T-cell (primary cell): ENCODE results near the gene PQBP1. TPM values are rescaled to one million over a fixed set of nuclear protein-coding genes. Genes with fewer than 3 reads are reported as not detected.

ENCODE experiments used
- ATAC-seq, 4 experiments: fragments of 200-7000 bp in 3 of 4; fragments of 150-1000 bp in 1 of 4; cut with Tn5 transposase; replicated peaks in 1 of 4; 1 replicate in 3 of 4; 2 replicates in 1 of 4; pipeline ENCODE4 v1.10.0; 2021; ENCODE audit warnings: moderate library complexity in 3 of 4, mild to moderate bottlenecking in 2 of 4, moderate number of reproducible peaks in 1 of 4
- CTCF ChIA-PET, 2 donors: fragments of 300-600 bp; sonication (Branson Sonifier 250); formaldehyde crosslinking; loops; one replicate each; lab custom pipeline; 2022; ENCODE audit warnings: antibody characterized with exemption in 2 of 2; lab: Charles Lee
- POLR2A ChIA-PET, 2 donors: fragments of 300-600 bp; sonication (Branson Sonifier 250); formaldehyde crosslinking; loops; one replicate each; lab custom pipeline; 2022; ENCODE audit warnings: antibody characterized with exemption in 2 of 2; lab: Charles Lee
- DNase-seq, 35 experiments: peaks; one replicate each; pipeline versions ENCODE4 v3.0.0 to v3.0.0-alpha.2; 2013 to 2023
- H3K27ac ChIP-seq: one replicate; pipeline ENCODE4 v1.5.1; 2013; ENCODE audit warnings: low read length
- H3K27me3 ChIP-seq, 2 experiments: replicated peaks in 1 of 2; 1 replicate in 1 of 2; 2 replicates in 1 of 2; pipeline versions ENCODE4 v1.6.1 to v1.7.0; 2013; ENCODE audit warnings: low read length in 1 of 2, mixed read lengths in 1 of 2; ENCODE audit not compliant: control insufficient read depth in 2 of 2, insufficient read depth in 2 of 2; ENCODE audit errors: extremely low read depth in 1 of 2
- H3K36me3 ChIP-seq, 2 donors: 1 replicate in 1 of 2; 2 replicates in 1 of 2; pipeline versions ENCODE4 v1.6.1 to v1.7.0; 2013; ENCODE audit warnings: low read length in 1 of 2; ENCODE audit not compliant: control insufficient read depth in 2 of 2, insufficient read depth in 1 of 2; ENCODE audit errors: extremely low read depth in 1 of 2
- H3K4me1 ChIP-seq, 2 experiments: 1 replicate in 1 of 2; 2 replicates in 1 of 2; pipeline versions ENCODE4 v1.6.1 to v1.7.0; 2013; ENCODE audit warnings: low read length in 2 of 2, mixed read lengths in 1 of 2; ENCODE audit not compliant: insufficient read depth in 2 of 2, control insufficient read depth in 1 of 2; ENCODE audit errors: extremely low read depth in 1 of 2
- H3K4me3 ChIP-seq, 2 donors: 1 replicate in 1 of 2; 2 replicates in 1 of 2; pipeline versions ENCODE4 v1.5.1 to v1.7.0; 2013; ENCODE audit warnings: mild to moderate bottlenecking in 2 of 2, low read length in 1 of 2, moderate library complexity in 1 of 2; ENCODE audit not compliant: control insufficient read depth in 1 of 2; ENCODE audit errors: extremely low read depth in 1 of 2
- H3K9me3 ChIP-seq: 2 replicates; pipeline ENCODE4 v1.7.0; 2013
- H3K27ac Mint-ChIP-seq, 2 donors: one replicate each; pipeline ENCODE4 v1.8.0; 2020 to 2021; ENCODE audit warnings: mild to moderate bottlenecking in 2 of 2, mixed read lengths in 2 of 2
- H3K27me3 Mint-ChIP-seq, 2 donors: one replicate each; pipeline ENCODE4 v1.8.0; 2021 to 2022; ENCODE audit warnings: mixed read lengths in 2 of 2
- H3K36me3 Mint-ChIP-seq: one replicate; pipeline ENCODE4 v1.8.0; 2021; ENCODE audit warnings: mixed read lengths
- H3K4me1 Mint-ChIP-seq, 3 donors: one replicate each; pipeline ENCODE4 v1.8.0; 2020 to 2022; ENCODE audit warnings: mixed read lengths in 3 of 3, mild to moderate bottlenecking in 1 of 3
- H3K4me3 Mint-ChIP-seq, 3 donors: one replicate each; pipeline ENCODE4 v1.8.0; 2020 to 2022; ENCODE audit warnings: mild to moderate bottlenecking in 3 of 3, mixed read lengths in 3 of 3, moderate library complexity in 3 of 3
- H3K9me3 Mint-ChIP-seq, 3 donors: one replicate each; pipeline ENCODE4 v1.8.0; 2020 to 2022; ENCODE audit warnings: mixed read lengths in 3 of 3
- WGBS: methylation state at CpG from one replicate; pipeline ENCODE4 v1.1.5; 2013; ENCODE audit warnings: missing lambda C conversion rate; ENCODE audit not compliant: insufficient coverage; 5-methylcytosine and 5-hydroxymethylcytosine counted together
- total RNA-seq, 35 experiments: library from RNA in 6 of 35; stranded (reverse) in 6 of 35; fragments of 120-200 nt in 1 of 35; gene quantifications; one replicate each; pipeline versions ENCODE4 v1.2.1 to v1.2.4 and lab custom pipeline; 2013 to 2026

PQBP1 gene
- total RNA-seq, 5 donors from 2014 or later (not counting 1 experiment from before 2014, with no cell fraction given), result 62.5 to 79.5 (median 73.9) TPM

- Histone ChIP-seq H3K4me3 (no peak overlapping the region), H3K9me3 (no peaks in the 10 kb centered on the region), H3K4me1 (peaks cover 0 to 12% of the 10 kb centered on the region in 2 experiments), H3K27ac (no peak overlapping the region), H3K36me3 (peaks cover 6 to 40% of the 10 kb centered on the region in 2 donors), H3K27me3 (no peaks in the 10 kb centered on the region)
- Mint-ChIP-seq H3K36me3 (peaks cover 8% of the 10 kb centered on the region), H3K27me3 (no peaks in the 10 kb centered on the region), H3K4me3 (no peak overlapping the region), H3K27ac (no peak overlapping the region), H3K9me3 (no peaks in the 10 kb centered on the region), H3K4me1 (peaks cover 0 to 9% (median 3%) of the 10 kb centered on the region in 3 donors)
- WGBS, result no CpG with 5 or more reads among the region's 6 CpGs
- ChIA-PET POLR2A (interaction anchor here (0.6 to 1.4 kb wide), 4 partner anchors 26 to 177 kb away, joined by 3 to 6 read pairs (median 4); no protein-coding TSS in a partner anchor), CTCF (no interaction called here)
- DNase-seq (no peak), ATAC-seq (no peak)
These were observed 5.6 kb downstream of the PQBP1 start for GRCh38 chrX:48903290-48903689.

- H3K27me3 Mint-ChIP-seq, result peaks cover 0 to 4% of the 10 kb centered on the region in 2 donors
- peak in 1 of 4 experiments; percentile 4 for ATAC-seq
- peaks cover 0 to 6% (median 0%) of the 10 kb centered on the region in 3 donors for H3K4me1 Mint-ChIP-seq
- Histone ChIP-seq H3K36me3 (peaks cover 6 to 40% of the 10 kb centered on the region in 2 donors), H3K27me3 (no peaks in the 10 kb centered on the region), H3K4me1 (peaks cover 0 to 3% of the 10 kb centered on the region in 2 experiments), H3K4me3 (no peak overlapping the region), H3K9me3 (no peaks in the 10 kb centered on the region), H3K27ac (no peak overlapping the region)
- CTCF ChIA-PET, result interaction anchor here in 1 of 2 donors (0.6 kb wide), 1 partner anchor 246 kb away, joined by 5 read pairs; no protein-coding TSS in a partner anchor
- POLR2A ChIA-PET, result interaction anchor here in 1 of 2 donors (1.4 kb wide), 1 partner anchor 25 kb away, joined by 3 read pairs; no protein-coding TSS in a partner anchor
- DNase-seq, result no peak
- WGBS, result no CpG with 5 or more reads among the region's 8 CpGs
- H3K27ac Mint-ChIP-seq, result peak overlapping the region in 1 of 2 donors; percentile 11
- H3K4me3 Mint-ChIP-seq, result peak overlapping the region in 1 of 3 donors; percentile 3
- H3K36me3 Mint-ChIP-seq, result peaks cover 11% of the 10 kb centered on the region
- H3K9me3 Mint-ChIP-seq, result no peaks in the 10 kb centered on the region
These were observed 6.5 kb downstream of the PQBP1 start for GRCh38 chrX:48904180-48904579.

- DNase-seq, result no peak
- peaks cover 0 to 5% (median 0%) of the 10 kb centered on the region in 3 donors for H3K4me1 Mint-ChIP-seq
- H3K9me3 Mint-ChIP-seq, result no peaks in the 10 kb centered on the region
- Histone ChIP-seq H3K4me3 (no peak overlapping the region), H3K36me3 (peaks cover 6 to 44% of the 10 kb centered on the region in 2 donors), H3K27ac (no peak overlapping the region), H3K9me3 (no peaks in the 10 kb centered on the region), H3K4me1 (no peaks in the 10 kb centered on the region), H3K27me3 (no peaks in the 10 kb centered on the region)
- peak in 1 of 4 experiments; percentile 4 for ATAC-seq
- WGBS, result 93% methylated on average over 7 of the region's 14 CpGs
- no peak overlapping the region for H3K27ac Mint-ChIP-seq
- H3K36me3 Mint-ChIP-seq, result peaks cover 11% of the 10 kb centered on the region
- ChIA-PET POLR2A (no interaction called here), CTCF (interaction anchor here in 1 of 2 donors (0.6 kb wide), 1 partner anchor 246 kb away, joined by 5 read pairs; no protein-coding TSS in a partner anchor)
- H3K4me3 Mint-ChIP-seq, result no peak overlapping the region
- H3K27me3 Mint-ChIP-seq, result peaks cover 0 to 4% of the 10 kb centered on the region in 2 donors
These were observed 6.9 kb downstream of the PQBP1 start for GRCh38 chrX:48904626-48905025.

GRCh38 chrX:48905090-48905790, 7.5 kb downstream of the PQBP1 start:
- peak in 1 of 4 experiments; percentile 3 for ATAC-seq
- POLR2A ChIA-PET, result no interaction called here
- Mint-ChIP-seq H3K27ac (no peak overlapping the region), H3K4me3 (no peak overlapping the region), H3K9me3 (no peaks in the 10 kb centered on the region), H3K36me3 (peaks cover 11% of the 10 kb centered on the region), H3K4me1 (peaks cover under 1 to 5% (median under 1%) of the 10 kb centered on the region in 3 donors), H3K27me3 (peaks cover 0 to 4% of the 10 kb centered on the region in 2 donors)
- no peak for DNase-seq
- Histone ChIP-seq H3K4me3 (no peak overlapping the region), H3K27ac (no peak overlapping the region), H3K9me3 (no peaks in the 10 kb centered on the region), H3K36me3 (peaks cover 6 to 45% of the 10 kb centered on the region in 2 donors), H3K4me1 (peaks cover 0 to 2% of the 10 kb centered on the region in 2 experiments), H3K27me3 (no peaks in the 10 kb centered on the region)
- 90% methylated on average over 17 of the region's 20 CpGs for WGBS
- CTCF ChIA-PET, result no interaction called here

GRCh38 chrX:48908600-48908999, 10.9 kb downstream of the PQBP1 start:
- H3K27me3 Mint-ChIP-seq, result peaks cover 0 to 11% of the 10 kb centered on the region in 2 donors
- CTCF ChIA-PET, result no interaction called here
- ATAC-seq (no peak), DNase-seq (no peak)
- no peaks in the 10 kb centered on the region for H3K9me3 Mint-ChIP-seq
- WGBS, result no CpG with 5 or more reads among the region's 1 CpG
- Histone ChIP-seq H3K36me3 (peaks cover 6 to 26% of the 10 kb centered on the region in 2 donors), H3K4me3 (no peak overlapping the region), H3K27me3 (no peaks in the 10 kb centered on the region), H3K4me1 (peaks cover 0 to 27% of the 10 kb centered on the region in 2 experiments), H3K9me3 (no peaks in the 10 kb centered on the region), H3K27ac (no peak overlapping the region)
- POLR2A ChIA-PET, result no interaction called here
- no peak overlapping the region for H3K4me3 Mint-ChIP-seq
- H3K4me1 Mint-ChIP-seq, result peaks cover 27 to 33% (median 33%) of the 10 kb centered on the region in 3 donors
- peaks cover 8% of the 10 kb centered on the region for H3K36me3 Mint-ChIP-seq
- no peak overlapping the region for H3K27ac Mint-ChIP-seq

GRCh38 chrX:48909703-48910294, 12.1 kb downstream of the PQBP1 start:
- H3K27ac ChIP-seq, result no peak overlapping the region
- no peaks in the 10 kb centered on the region for H3K27me3 ChIP-seq
- peaks cover 6 to 36% of the 10 kb centered on the region in 2 donors for H3K36me3 ChIP-seq
- peaks cover 0 to 39% of the 10 kb centered on the region in 2 experiments for H3K4me1 ChIP-seq
- ATAC-seq (no peak), DNase-seq (no peak)
- H3K4me3 Mint-ChIP-seq, result peak overlapping the region in 1 of 3 donors; percentile 86
- H3K36me3 Mint-ChIP-seq, result peaks cover 13% of the 10 kb centered on the region
- H3K9me3 ChIP-seq, result no peaks in the 10 kb centered on the region
- no peaks in the 10 kb centered on the region for H3K9me3 Mint-ChIP-seq
- ChIA-PET POLR2A (no interaction called here), CTCF (no interaction called here)
- H3K27me3 Mint-ChIP-seq, result peaks cover 0 to 11% of the 10 kb centered on the region in 2 donors
- WGBS, result no CpG with 5 or more reads among the region's 17 CpGs
- no peak overlapping the region for H3K27ac Mint-ChIP-seq
- H3K4me3 ChIP-seq, result no peak overlapping the region
- peaks cover 39 to 45% (median 45%) of the 10 kb centered on the region in 3 donors for H3K4me1 Mint-ChIP-seq
